ENCODE data around the gene EPS8L1.

The EPS8L1 gene

GRCh38 chr19:55068950-55069864 is 6.5 kb upstream of the EPS8L1 start:
- TF ChIP-seq TEAD4 (IDR thresholded peaks at IDR 0.05) (peak; percentile 64), MAX (IDR thresholded peaks at IDR 0.05) (peak; percentile 22; the same call in 1 of the 2 replicates), CEBPB (IDR thresholded peaks at IDR 0.05) (no peak), REST (IDR thresholded peaks at IDR 0.05; ENCODE audit: low read depth) (no peak), EP300 (IDR thresholded peaks at IDR 0.05; ENCODE audit: borderline replicate concordance) (peak; percentile 45; the same call in 1 of the 2 replicates), YY1 (IDR thresholded peaks at IDR 0.05; ENCODE audit: low read depth) (0 out of 2 replicates have a peak, but pooled peaks have one; percentile 16), CREB1 (IDR thresholded peaks at IDR 0.05; ENCODE audit: low read depth) (0 out of 2 replicates have a peak, but pooled peaks have one; percentile 18), USF1 (IDR thresholded peaks at IDR 0.05) (0 out of 2 replicates have a peak, but pooled peaks have one; percentile 9), NFIC (IDR thresholded peaks at IDR 0.05) (no peak)

- no peak for TF ChIP-seq RAD21 (IDR thresholded peaks at IDR 0.05; ENCODE audit: low read depth)
- TF ChIP-seq TAF1 (IDR thresholded peaks at IDR 0.05; ENCODE audit: low read depth) = no peak
- no peak for TF ChIP-seq CEBPB (IDR thresholded peaks at IDR 0.05)
- no peak for TF ChIP-seq MAX (IDR thresholded peaks at IDR 0.05)
- no peak for TF ChIP-seq CREB1 (IDR thresholded peaks at IDR 0.05; ENCODE audit: low read depth)
- no peak; the same call in 1 of the 2 replicates for TF ChIP-seq EP300 (IDR thresholded peaks at IDR 0.05; ENCODE audit: borderline replicate concordance)
- TF ChIP-seq EGR1 (IDR thresholded peaks at IDR 0.05) = no peak
- TF ChIP-seq FOXM1 (IDR thresholded peaks at IDR 0.05; ENCODE audit: borderline replicate concordance, low read depth) = no peak
- no peak for TF ChIP-seq ZBTB7A (IDR thresholded peaks at IDR 0.05; ENCODE audit: low read depth)
- TF ChIP-seq USF1 (IDR thresholded peaks at IDR 0.05) = no peak
- TF ChIP-seq TCF12 (IDR thresholded peaks at IDR 0.05; ENCODE audit: low read depth) = no peak
- TF ChIP-seq TEAD4 (IDR thresholded peaks at IDR 0.05) = no peak
Measured at GRCh38 chr19:55069865-55070197, 5.8 kb upstream of the EPS8L1 start.

- TF ChIP-seq RAD21 (IDR thresholded peaks at IDR 0.05; ENCODE audit: low read depth) (no peak), TAF1 (IDR thresholded peaks at IDR 0.05; ENCODE audit: low read depth) (no peak), NFIC (IDR thresholded peaks at IDR 0.05) (no peak), REST (IDR thresholded peaks at IDR 0.05; ENCODE audit: low read depth) (no peak), TCF12 (IDR thresholded peaks at IDR 0.05; ENCODE audit: low read depth) (no peak), USF1 (IDR thresholded peaks at IDR 0.05) (no peak), YY1 (IDR thresholded peaks at IDR 0.05; ENCODE audit: low read depth) (no peak), EGR1 (IDR thresholded peaks at IDR 0.05) (no peak), CEBPB (IDR thresholded peaks at IDR 0.05) (no peak), TEAD4 (IDR thresholded peaks at IDR 0.05) (no peak), EP300 (IDR thresholded peaks at IDR 0.05; ENCODE audit: borderline replicate concordance) (no peak), ZBTB7A (IDR thresholded peaks at IDR 0.05; ENCODE audit: low read depth) (no peak), FOXM1 (IDR thresholded peaks at IDR 0.05; ENCODE audit: borderline replicate concordance, low read depth) (no peak), MAX (IDR thresholded peaks at IDR 0.05) (no peak)
Measured at GRCh38 chr19:55070466-55071128, 5.1 kb upstream of the EPS8L1 start.

- TF ChIP-seq TCF12 (IDR thresholded peaks at IDR 0.05; ENCODE audit: low read depth) (peak; percentile 65; the same call in 1 of the 2 replicates), TAF1 (IDR thresholded peaks at IDR 0.05; ENCODE audit: low read depth) (0 out of 2 replicates have a peak, but pooled peaks have one; percentile 18), REST (IDR thresholded peaks at IDR 0.05; ENCODE audit: low read depth) (no peak), MAX (IDR thresholded peaks at IDR 0.05) (peak; percentile 32; the same call in 1 of the 2 replicates), RAD21 (IDR thresholded peaks at IDR 0.05; ENCODE audit: low read depth) (0 out of 2 replicates have a peak, but pooled peaks have one; percentile 17), TEAD4 (IDR thresholded peaks at IDR 0.05) (peak; percentile 69), ZBTB7A (IDR thresholded peaks at IDR 0.05; ENCODE audit: low read depth) (0 out of 2 replicates have a peak, but pooled peaks have one; percentile 19), FOXM1 (IDR thresholded peaks at IDR 0.05; ENCODE audit: borderline replicate concordance, low read depth) (no peak), CREB1 (IDR thresholded peaks at IDR 0.05; ENCODE audit: low read depth) (no peak), YY1 (IDR thresholded peaks at IDR 0.05; ENCODE audit: low read depth) (no peak), USF1 (IDR thresholded peaks at IDR 0.05) (0 out of 2 replicates have a peak, but pooled peaks have one; percentile 46), CEBPB (IDR thresholded peaks at IDR 0.05) (no peak), EGR1 (IDR thresholded peaks at IDR 0.05) (peak; percentile 50; the same call in 1 of the 2 replicates), EP300 (IDR thresholded peaks at IDR 0.05; ENCODE audit: borderline replicate concordance) (0 out of 2 replicates have a peak, but pooled peaks have one; percentile 23), NFIC (IDR thresholded peaks at IDR 0.05) (peak; percentile 79)
Measured at GRCh38 chr19:55071129-55071502, 4.6 kb upstream of the EPS8L1 start.

All from Ishikawa (cell line).